PFSK-1 (cell line): ENCODE results near the gene DPM2.

Experiments
- SIN3A ChIP-seq: IDR thresholded peaks from 2 replicates; pipeline ENCODE4 v1.6.1; 2012; ENCODE audit warnings: mild to moderate bottlenecking, low read length, moderate library complexity, borderline replicate concordance; ENCODE audit not compliant: insufficient read depth
- TF ChIP-seq, protein P1 (sequence below), 2 experiments: IDR thresholded peaks; 2 replicates each; pipeline versions ENCODE4 v1.6.1 to v1.8.0; 2011 to 2012; ENCODE audit warnings: low read depth in 2 of 2, low read length in 2 of 2, control low read depth in 1 of 2, inconsistent platforms in 1 of 2, mild to moderate bottlenecking in 1 of 2, moderate library complexity in 1 of 2; ENCODE audit not compliant: insufficient read depth in 1 of 2

DNA sequence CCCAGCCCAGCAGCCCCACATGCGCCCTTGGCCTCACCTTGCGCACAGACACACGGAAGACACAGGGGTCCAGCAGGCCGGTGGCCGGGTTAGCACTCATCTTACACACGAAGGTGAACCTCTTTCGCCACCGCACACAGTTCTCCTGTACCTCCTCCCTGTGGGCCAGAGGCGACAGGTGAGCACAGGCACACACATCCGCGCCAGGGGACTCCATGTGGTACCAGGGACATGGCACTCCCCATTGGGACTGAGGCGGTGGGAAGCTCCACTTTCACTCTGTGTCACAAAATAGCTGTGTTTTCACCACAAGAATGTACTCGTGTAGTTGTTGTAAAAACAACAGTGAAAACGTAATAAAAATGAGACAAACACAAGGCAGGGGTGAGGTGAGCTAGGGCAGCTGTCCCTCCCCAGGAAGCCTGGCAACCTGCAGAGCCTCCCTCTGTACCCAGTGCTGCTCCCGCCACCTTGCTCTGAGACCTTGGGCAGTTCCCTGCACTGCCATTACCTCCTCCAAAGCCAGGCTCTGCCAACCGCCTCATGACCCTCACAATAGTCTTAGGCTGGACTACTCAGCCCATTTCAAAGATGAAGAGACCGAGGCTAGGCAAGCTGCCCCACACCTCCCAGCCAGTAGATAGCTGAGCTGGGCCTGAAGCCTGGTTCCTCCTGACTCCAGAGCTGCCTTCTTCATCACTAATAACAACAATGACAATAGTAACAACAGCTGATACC, 16.3 kb upstream of the DPM2 start:
- no peak for TF ChIP-seq SIN3A
- TF ChIP-seq, protein P1, sequence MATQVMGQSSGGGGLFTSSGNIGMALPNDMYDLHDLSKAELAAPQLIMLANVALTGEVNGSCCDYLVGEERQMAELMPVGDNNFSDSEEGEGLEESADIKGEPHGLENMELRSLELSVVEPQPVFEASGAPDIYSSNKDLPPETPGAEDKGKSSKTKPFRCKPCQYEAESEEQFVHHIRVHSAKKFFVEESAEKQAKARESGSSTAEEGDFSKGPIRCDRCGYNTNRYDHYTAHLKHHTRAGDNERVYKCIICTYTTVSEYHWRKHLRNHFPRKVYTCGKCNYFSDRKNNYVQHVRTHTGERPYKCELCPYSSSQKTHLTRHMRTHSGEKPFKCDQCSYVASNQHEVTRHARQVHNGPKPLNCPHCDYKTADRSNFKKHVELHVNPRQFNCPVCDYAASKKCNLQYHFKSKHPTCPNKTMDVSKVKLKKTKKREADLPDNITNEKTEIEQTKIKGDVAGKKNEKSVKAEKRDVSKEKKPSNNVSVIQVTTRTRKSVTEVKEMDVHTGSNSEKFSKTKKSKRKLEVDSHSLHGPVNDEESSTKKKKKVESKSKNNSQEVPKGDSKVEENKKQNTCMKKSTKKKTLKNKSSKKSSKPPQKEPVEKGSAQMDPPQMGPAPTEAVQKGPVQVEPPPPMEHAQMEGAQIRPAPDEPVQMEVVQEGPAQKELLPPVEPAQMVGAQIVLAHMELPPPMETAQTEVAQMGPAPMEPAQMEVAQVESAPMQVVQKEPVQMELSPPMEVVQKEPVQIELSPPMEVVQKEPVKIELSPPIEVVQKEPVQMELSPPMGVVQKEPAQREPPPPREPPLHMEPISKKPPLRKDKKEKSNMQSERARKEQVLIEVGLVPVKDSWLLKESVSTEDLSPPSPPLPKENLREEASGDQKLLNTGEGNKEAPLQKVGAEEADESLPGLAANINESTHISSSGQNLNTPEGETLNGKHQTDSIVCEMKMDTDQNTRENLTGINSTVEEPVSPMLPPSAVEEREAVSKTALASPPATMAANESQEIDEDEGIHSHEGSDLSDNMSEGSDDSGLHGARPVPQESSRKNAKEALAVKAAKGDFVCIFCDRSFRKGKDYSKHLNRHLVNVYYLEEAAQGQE (IDR thresholded peaks at IDR 0.05; ENCODE audit: insufficient read depth in 1 of 2, low read depth in 2 of 2, low read length in 2 of 2) = no peak
